Heart right ventricle (tissue), 16 donors: ENCODE data around the gene CRTC1. TPM values are rescaled to one million over a fixed set of nuclear protein-coding genes. Genes with fewer than 3 reads are reported as not detected.

Experiments used
- ATAC-seq, 8 donors: fragments of 200-7000 bp; cut with Tn5 transposase; one replicate each; pipeline ENCODE4 v1.9.1; 2020; ENCODE audit warnings: mild to moderate bottlenecking in 8 of 8, moderate library complexity in 8 of 8, moderate number of reproducible peaks in 1 of 8
- DNase-seq, 2 donors: peaks; one replicate each; pipeline ENCODE4 v3.0.0-alpha.2; 2020
- H3K27ac ChIP-seq, 10 donors: fragments of 200-600 bp; sonication (generic) in 2 of 10; one replicate each; pipeline versions ENCODE4 v1.5.0 to v1.8.0; 2020 to 2022; ENCODE audit warnings: mild to moderate bottlenecking in 3 of 10
- H3K27me3 ChIP-seq, 7 donors: fragments of 200-600 bp; one replicate each; pipeline ENCODE4 v1.8.0; 2021 to 2022; ENCODE audit warnings: mild to moderate bottlenecking in 2 of 7
- H3K36me3 ChIP-seq, 9 donors: fragments of 200-600 bp; sonication (generic) in 1 of 9; one replicate each; pipeline versions ENCODE4 v1.5.0 to v1.8.0; 2020 to 2022; ENCODE audit warnings: mild to moderate bottlenecking in 2 of 9
- H3K4me1 ChIP-seq, 9 donors: fragments of 200-600 bp; sonication (generic) in 1 of 9; one replicate each; pipeline versions ENCODE4 v1.5.0 to v1.8.0; 2020 to 2022; ENCODE audit warnings: mild to moderate bottlenecking in 4 of 9
- H3K4me3 ChIP-seq, 10 donors: fragments of 200-600 bp; sonication (generic) in 2 of 10; one replicate each; pipeline versions ENCODE4 v1.5.0 to v1.8.0; 2020 to 2022; ENCODE audit warnings: mild to moderate bottlenecking in 7 of 10, moderate library complexity in 2 of 10
- H3K9me3 ChIP-seq, 11 donors: fragments of 200-600 bp in 10 of 11; sonication (generic) in 2 of 11; one replicate each; pipeline versions ENCODE4 v1.5.0 to v1.8.0; 2013 to 2022; ENCODE audit warnings: mild to moderate bottlenecking in 2 of 11, control low read depth in 1 of 11, moderate library complexity in 1 of 11
- CTCF ChIP-seq, 9 donors: fragments of 200-600 bp; sonication (generic) in 2 of 9; IDR thresholded peaks; one replicate each; pipeline versions ENCODE4 v1.5.0 to v1.8.0; 2021 to 2022; ENCODE audit warnings: antibody characterized with exemption in 9 of 9, mild to moderate bottlenecking in 5 of 9, moderate library complexity in 1 of 9
- WGBS, 2 donors: extraction: QIAGEN DNeasy Blood & Tissue Kit; methylation state at CpG; one replicate each; pipeline ENCODE4 v1.1.7; 2013; ENCODE audit warnings: inconsistent platforms in 1 of 2; 5-methylcytosine and 5-hydroxymethylcytosine counted together
- intact Hi-C, 10 donors: fragments of 100-400 bp; cut with DNase I; formaldehyde crosslinking; loops; one replicate each; pipeline versions ENCODE4 v1.11.1 to v1.14.2; 2022
- long read RNA-seq, 3 donors: library from polyadenylated mRNA; unstranded; transcript quantifications; one replicate each; pipeline ENCODE4 v2.0.0, GENCODE V29; 2020 to 2021
- polyA plus RNA-seq, 2 donors: library from polyadenylated mRNA; stranded (reverse); fragments of 200-250 nt; gene quantifications; one replicate each; pipeline ENCODE4 v1.2.3, GENCODE V29; 2013
- total RNA-seq, 10 donors: library from RNA; stranded (reverse); fragmentation: NEBNext Ultra II Directional in 3 of 10; extraction: Animal tissue kit (Norgen Biotek cat#: 25700) in 3 of 10; gene quantifications; one replicate each; pipeline versions ENCODE4 v1.2.1 to v1.2.4, GENCODE V29; 2021 to 2023
- donor health status: Arrhythmogenic right ventricular cardiomyopathy.
- donor health status: ischemic (EF 13 %, LVEDD 7.1; RV severe dilation, severe dysfunction).
- donor health status: healthy with polysubstance abuse.
- donor health status: DM: no; HTN: yes; CAD: no.
- donor health status: DM: no; HTN: no; CAD: no.
- donor health status: ischemic (EF 25% LVEDD 6.9; RV normal size, moderate dysfunction).
- donor health status: ischemic (EF 25% LVEDD 5.7; RV mildly dilated, moderate dysfunction).
- donor health status: healthy.
- donor health status: DM: yes; HTN: yes; CAD: no.
- donor health status: Ischemic cardiomyopathy.
- donor health status: ischemic (EF 35%, LVEDD 5.7; RV mildly dilated, moderate dysfunction).
- donor health status: nonischemic (EF 11% LVEDD 7.7; RV severe dilation, severe dysfunction).
- donor health status: DM: yes; HTN: yes; CAD: no.
- donor health status: PGD.
- donor health status: ischemic (EF 29% LVEDD 5.4; RV normal size, mild dysfunction).
- donor health status: nonischemic (EF 23%, LVEDD 6.1; RV moderate dilation, normal function).

CRTC1 gene, protein sequence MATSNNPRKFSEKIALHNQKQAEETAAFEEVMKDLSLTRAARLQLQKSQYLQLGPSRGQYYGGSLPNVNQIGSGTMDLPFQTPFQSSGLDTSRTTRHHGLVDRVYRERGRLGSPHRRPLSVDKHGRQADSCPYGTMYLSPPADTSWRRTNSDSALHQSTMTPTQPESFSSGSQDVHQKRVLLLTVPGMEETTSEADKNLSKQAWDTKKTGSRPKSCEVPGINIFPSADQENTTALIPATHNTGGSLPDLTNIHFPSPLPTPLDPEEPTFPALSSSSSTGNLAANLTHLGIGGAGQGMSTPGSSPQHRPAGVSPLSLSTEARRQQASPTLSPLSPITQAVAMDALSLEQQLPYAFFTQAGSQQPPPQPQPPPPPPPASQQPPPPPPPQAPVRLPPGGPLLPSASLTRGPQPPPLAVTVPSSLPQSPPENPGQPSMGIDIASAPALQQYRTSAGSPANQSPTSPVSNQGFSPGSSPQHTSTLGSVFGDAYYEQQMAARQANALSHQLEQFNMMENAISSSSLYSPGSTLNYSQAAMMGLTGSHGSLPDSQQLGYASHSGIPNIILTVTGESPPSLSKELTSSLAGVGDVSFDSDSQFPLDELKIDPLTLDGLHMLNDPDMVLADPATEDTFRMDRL
- 10 to 100 TPM in 3 of 10 donors, 1 to 10 TPM in 7; 6.5 to 11.8 (median 9.3) TPM for total RNA-seq
- 1 to 10 TPM; 3.2 to 8.6 TPM for polyA plus RNA-seq
- long read RNA-seq, donor 1, partial matches to known transcripts = 1 of 5 reads
- long read RNA-seq, donor 1, other reads (novel, unspliced or antisense) = 4 of 5 reads
- long read RNA-seq, donor 2, partial matches to known transcripts = 1 of 8 reads
- long read RNA-seq, donor 2, other reads (novel, unspliced or antisense) = 6 of 8 reads
- long read RNA-seq, donor 3, partial matches to known transcripts = 2 of 6 reads
- long read RNA-seq, donor 3, other reads (novel, unspliced or antisense) = 4 of 6 reads

DNA sequence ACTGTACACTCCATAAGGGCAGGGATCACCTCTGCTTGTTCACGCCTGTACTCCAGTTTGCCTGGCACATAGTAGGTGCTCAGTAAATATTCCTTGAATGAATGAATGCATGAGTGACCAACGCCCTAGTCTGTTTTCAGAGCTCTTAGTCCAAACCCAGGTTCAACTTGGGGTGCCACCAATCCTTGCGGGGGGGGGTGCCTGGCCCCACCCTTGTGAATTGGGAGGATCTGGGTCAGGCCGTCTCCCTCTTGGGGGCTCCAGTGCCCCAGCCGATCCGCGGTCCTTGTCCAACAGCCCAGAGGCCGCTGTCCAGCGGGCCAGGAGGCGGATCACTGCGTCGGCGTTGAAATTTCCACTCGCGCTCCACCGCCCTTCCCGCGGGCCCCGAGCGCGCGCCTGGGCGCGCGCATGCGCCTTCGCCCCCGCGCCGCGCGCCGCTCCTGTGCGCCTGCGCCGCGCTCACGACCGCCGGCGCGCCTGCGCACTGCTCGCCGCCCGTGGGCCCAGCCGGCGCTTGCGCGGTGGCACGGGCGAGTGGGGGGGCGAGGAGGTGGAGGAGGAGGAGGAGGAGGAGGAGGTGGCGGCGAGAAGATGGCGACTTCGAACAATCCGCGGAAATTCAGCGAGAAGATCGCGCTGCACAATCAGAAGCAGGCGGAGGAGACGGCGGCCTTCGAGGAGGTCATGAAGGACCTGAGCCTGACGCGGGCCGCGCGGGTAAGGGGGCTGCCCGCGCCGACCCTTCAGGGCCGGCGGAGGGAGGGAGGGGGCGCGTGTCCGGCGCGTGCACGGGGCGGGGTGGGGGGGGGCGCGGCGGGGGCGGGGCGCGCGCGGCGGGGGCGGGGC, at the start of gene CRTC1:
TSS of gene CRTC1 (plus strand) at position 572 of the 849 bp plus-strand sequence. CDS start at position 595, 23 bp downstream.
- intact Hi-C loops = loop anchor here in 6 of 10 donors (1.0 to 10.0 kb wide), 8 partner anchors 33 to 229 kb away; partner anchors contain the start of genes UPF1 (in 4 of the 6) and KLHL26 (in 1 of the 6)

GRCh38 chr19:18634612-18635297, 48.7 kb upstream of the CRTC1 start:
- H3K27ac ChIP-seq = no peak overlapping the region
- TF ChIP-seq CTCF (IDR thresholded peaks at IDR 0.05) = no peak
- H3K4me3 ChIP-seq = no peak overlapping the region
- 49 to 51% methylated on average over 12 of the region's 12 CpGs for WGBS, 2 donors
- H3K4me1 ChIP-seq = peaks cover 0 to 27% (median 10%) of the 10 kb centered on the region in 9 donors
- ATAC-seq = no peak
- H3K9me3 ChIP-seq = no peaks in the 10 kb centered on the region
- no peaks in the 10 kb centered on the region for H3K27me3 ChIP-seq
- intact Hi-C loops = loop anchor here in 1 of 10 donors (2.0 kb wide), 1 partner anchor 42 kb away; no protein-coding TSS in a partner anchor
- H3K36me3 ChIP-seq = no peaks in the 10 kb centered on the region
- no peak for DNase-seq

More for the DNA sequence above, at the start of gene CRTC1:
- ATAC-seq = peak; percentile 86 to 92 (median 90)
- H3K4me3 ChIP-seq = peak within 1 kb of the TSS; percentile 44 to 66 (median 57)
- H3K27me3 ChIP-seq = no peaks in the 10 kb centered on the region
- peak within 1 kb of the TSS; percentile 44 to 90 (median 85) for H3K27ac ChIP-seq
- DNase-seq = peak; percentile 91 to 94
- TF ChIP-seq CTCF (IDR thresholded peaks at IDR 0.05) = peak in 2 of 9 donors; percentile 16 to 23
- no peaks in the 10 kb centered on the region for H3K9me3 ChIP-seq
- no peaks in the 10 kb centered on the region for H3K36me3 ChIP-seq
- peaks cover 7 to 38% (median 14%) of the 10 kb centered on the region in 9 donors for H3K4me1 ChIP-seq
- WGBS, 2 donors = 1 to 2% methylated on average over 56 to 91 of the region's 93 CpGs

- DNase-seq = no peak
- 10 to 18% methylated on average over 5 to 6 of the region's 6 CpGs for WGBS, 2 donors
- TF ChIP-seq CTCF (IDR thresholded peaks at IDR 0.05) = no peak
- intact Hi-C loops = loop anchor here in 2 of 10 donors (2.0 kb wide), 2 partner anchors 43 to 47 kb away; partner anchors contain the start of gene CRTC1 (in 1 of the 2)
- Histone ChIP-seq H3K27ac (no peak overlapping the region), H3K27me3 (no peaks in the 10 kb centered on the region), H3K9me3 (no peaks in the 10 kb centered on the region), H3K36me3 (peaks cover 0 to 5% (median 0%) of the 10 kb centered on the region in 9 donors), H3K4me3 (peak overlapping the region in 7 of 10 donors; percentile 64 to 80 (median 77)), H3K4me1 (peaks cover 0 to 27% (median 10%) of the 10 kb centered on the region in 9 donors)
- ATAC-seq = no peak
Measured at GRCh38 chr19:18635831-18636182, 47.7 kb upstream of the CRTC1 start.
